Measurements from ENCODE around the gene TAF8. TPM values are rescaled to one million over a fixed set of nuclear protein-coding genes. Genes with fewer than 3 reads are reported as not detected.

TAF8 gene
- total RNA-seq, 1 donor from 2014 or later: 16.3 TPM

- DNase-seq (ENCODE audit: low read depth, low spot score): no peak
Measured at GRCh38 chr6:42049948-42050296, 402 bp upstream of the TAF8 start.

GRCh38 chr6:42051268-42051653 lies 937 bp downstream of the TAF8 start:
- DNase-seq (ENCODE audit: low read depth, low spot score): no peak

- DNase-seq (ENCODE audit: low read depth, low spot score): no peak
Measured at GRCh38 chr6:42053601-42054000, 3.3 kb downstream of the TAF8 start.

GRCh38 chr6:42059743-42060142 lies 9.4 kb downstream of the TAF8 start:
- no peak for DNase-seq (ENCODE audit: low read depth, low spot score)

GRCh38 chr6:42066156-42066675 lies 15.9 kb downstream of the TAF8 start:
- no peak for DNase-seq (ENCODE audit: low read depth, low spot score)

GRCh38 chr6:42068173-42068572 lies 17.8 kb downstream of the TAF8 start:
- DNase-seq (ENCODE audit: low read depth, low spot score): no peak

- no peak for DNase-seq (ENCODE audit: low read depth, low spot score)
Measured at GRCh38 chr6:42068872-42069522, 18.7 kb downstream of the TAF8 start.

GRCh38 chr6:42071881-42072583 lies 21.7 kb downstream of the TAF8 start:
- no peak for DNase-seq (ENCODE audit: low read depth, low spot score)

- DNase-seq (ENCODE audit: low read depth, low spot score): no peak
Measured at GRCh38 chr6:42073287-42073686, 23.0 kb downstream of the TAF8 start.

GRCh38 chr6:42075159-42075838 lies 25.0 kb downstream of the TAF8 start:
- peak; percentile 33 for DNase-seq (ENCODE audit: low read depth, low spot score)

GRCh38 chr6:42078386-42078785 lies 28.1 kb downstream of the TAF8 start:
- no peak for DNase-seq (ENCODE audit: low read depth, low spot score)

GRCh38 chr6:42079941-42080464 lies 29.7 kb downstream of the TAF8 start:
- no peak for DNase-seq (ENCODE audit: low read depth, low spot score)

- no peak for DNase-seq (ENCODE audit: low read depth, low spot score)
Measured at GRCh38 chr6:42083530-42083929, 33.2 kb downstream of the TAF8 start.

- DNase-seq (ENCODE audit: low read depth, low spot score): no peak
Measured at GRCh38 chr6:42084889-42085288, 34.6 kb downstream of the TAF8 start.

- no peak for DNase-seq (ENCODE audit: low read depth, low spot score)
Measured at GRCh38 chr6:42086046-42087035, 36.0 kb downstream of the TAF8 start.

- no peak for DNase-seq (ENCODE audit: low read depth, low spot score)
Measured at GRCh38 chr6:42088101-42088591, 37.8 kb downstream of the TAF8 start.

GRCh38 chr6:42090819-42091717 lies 40.7 kb downstream of the TAF8 start:
- DNase-seq (ENCODE audit: low read depth, low spot score): no peak

- no peak for DNase-seq (ENCODE audit: low read depth, low spot score)
Measured at GRCh38 chr6:42091718-42092023, 41.3 kb downstream of the TAF8 start.

- no peak for DNase-seq (ENCODE audit: low read depth, low spot score)
Measured at GRCh38 chr6:42093582-42094329, 43.4 kb downstream of the TAF8 start.

Data from pulmonary artery endothelial cell (primary cell).